Bronchial epithelial cell (primary cell): Measurements from ENCODE around the gene PPP6R3. TPM values are rescaled to one million over a fixed set of nuclear protein-coding genes. Genes with fewer than 3 reads are reported as not detected.

Experiments
- DNase-seq: peaks from one replicate; pipeline ENCODE4 v3.0.0-alpha.2; 2010; ENCODE audit warnings: low read depth
- FAIRE-seq: peaks from 2 replicates; lab custom pipeline; 2011; peaks lifted over from hg19 to GRCh38; lab: Jason Lieb, UNC
- H3K27me3 ChIP-seq: 2 replicates; pipeline ENCODE4 v1.5.1; 2011; ENCODE audit warnings: low read length; ENCODE audit not compliant: control insufficient read depth, insufficient read depth
- H3K36me3 ChIP-seq: 2 replicates; pipeline ENCODE4 v1.5.1; 2011; ENCODE audit warnings: low read length; ENCODE audit not compliant: control insufficient read depth, insufficient read depth
- H3K4me3 ChIP-seq: 2 replicates; pipeline ENCODE4 v1.5.1; 2011; ENCODE audit warnings: mild to moderate bottlenecking, low read depth, low read length, control low read depth
- CTCF ChIP-seq: IDR thresholded peaks from 2 replicates; pipeline ENCODE4 v1.5.1; 2011; ENCODE audit warnings: mild to moderate bottlenecking, moderate library complexity, low read length, control low read depth, inconsistent platforms; ENCODE audit not compliant: insufficient read depth, severe bottlenecking
- total RNA-seq: library from RNA; depleted of rRNA; stranded (reverse); fragments of >200 nt; gene quantifications from 2 replicates; pipeline ENCODE4 v1.2.1, GENCODE V29; 2014

The PPP6R3 gene
- total RNA-seq, 1 donor from 2014 or later: 93.5 TPM

DNA sequence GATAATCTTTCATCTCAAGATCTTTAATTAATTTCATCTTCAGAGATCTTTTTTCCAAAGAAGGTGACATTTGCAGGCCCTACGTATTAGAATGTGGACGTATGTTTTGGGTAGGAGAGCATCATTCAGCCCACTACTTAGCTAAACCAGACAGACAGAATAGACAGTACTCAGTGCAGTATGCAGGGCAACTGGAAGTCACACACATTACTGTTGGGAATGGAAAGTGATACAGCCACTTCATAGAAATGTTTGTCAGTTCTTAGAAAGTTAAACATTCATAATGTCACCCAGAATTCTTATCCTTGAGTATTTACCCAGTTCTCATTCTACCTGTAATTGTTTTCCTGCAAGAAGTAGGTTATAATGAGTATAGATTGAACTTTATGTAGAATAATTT lies 102.9 kb downstream of the PPP6R3 start:
- H3K27me3 ChIP-seq: no peaks in the 10 kb centered on the region
- H3K4me3 ChIP-seq: no peak overlapping the region
- no peak for TF ChIP-seq CTCF
- H3K36me3 ChIP-seq: peaks cover 12% of the 10 kb centered on the region
- FAIRE-seq (no peak), DNase-seq (no peak)

DNA sequence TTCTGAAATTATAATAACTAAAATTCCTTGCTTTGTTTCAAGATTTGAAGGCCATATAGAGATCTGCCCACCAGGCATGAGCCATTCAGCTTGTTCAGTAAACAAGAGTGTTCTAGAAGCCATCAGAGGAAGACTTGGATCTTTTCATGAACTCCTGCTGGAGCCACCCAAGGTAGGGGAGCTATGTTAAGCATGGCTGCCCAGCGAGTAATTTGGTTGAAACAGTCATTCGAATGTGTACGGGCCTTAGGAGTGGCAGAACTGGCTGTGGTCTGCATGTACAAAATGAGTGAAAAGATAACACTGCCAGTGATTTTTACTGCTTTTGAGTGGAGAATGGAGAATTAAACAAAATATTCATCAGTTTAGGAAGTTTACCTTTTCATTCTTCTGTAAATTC lies 103.7 kb downstream of the PPP6R3 start:
- no peak for DNase-seq
- FAIRE-seq: no peak
- no peak overlapping the region for H3K4me3 ChIP-seq
- no peak for TF ChIP-seq CTCF
- H3K27me3 ChIP-seq: no peaks in the 10 kb centered on the region
- peaks cover 12% of the 10 kb centered on the region for H3K36me3 ChIP-seq

DNA sequence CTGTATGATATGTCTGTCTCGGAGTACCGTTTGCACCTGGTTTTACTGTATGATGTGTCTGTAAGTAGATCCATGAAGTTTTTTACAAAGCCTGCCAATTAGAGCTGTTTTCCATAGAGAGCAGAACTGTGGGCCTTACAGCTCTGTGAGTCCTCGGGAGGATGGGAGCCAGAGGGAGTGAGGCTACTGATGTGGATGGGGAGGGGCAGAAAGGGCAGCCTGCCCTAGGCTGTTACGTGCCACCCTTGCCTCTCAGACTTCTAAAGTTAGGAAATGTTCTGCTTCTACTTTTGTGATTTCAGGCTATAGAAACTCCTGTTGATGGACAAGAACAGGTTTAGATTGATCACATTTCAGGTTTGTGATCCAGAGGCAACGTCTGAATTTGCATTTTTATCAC lies 105.2 kb downstream of the PPP6R3 start:
- no peak overlapping the region for H3K4me3 ChIP-seq
- peaks cover 13% of the 10 kb centered on the region for H3K36me3 ChIP-seq
- DNase-seq (no peak), FAIRE-seq (no peak)
- no peaks in the 10 kb centered on the region for H3K27me3 ChIP-seq
- no peak for TF ChIP-seq CTCF

DNA sequence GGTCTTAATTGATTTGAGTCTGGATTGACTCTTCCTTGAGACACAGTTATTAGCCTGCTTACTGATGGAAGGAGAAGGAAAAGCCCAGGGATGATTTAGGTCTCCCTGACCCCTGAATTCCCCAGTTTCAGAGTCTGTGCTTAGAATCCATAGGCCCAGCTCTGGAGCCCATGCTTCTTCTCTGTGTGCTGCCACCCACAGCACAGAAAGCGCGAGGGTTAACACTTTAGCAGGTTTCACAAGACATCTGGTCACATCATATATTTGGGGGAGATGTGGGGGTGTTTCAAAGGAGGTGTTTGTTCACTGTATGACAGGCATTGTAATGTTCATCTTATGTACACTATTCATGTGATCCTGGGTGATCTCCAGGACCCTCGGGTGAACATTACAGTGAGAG lies 107.0 kb downstream of the PPP6R3 start:
- TF ChIP-seq CTCF: no peak
- Histone ChIP-seq H3K4me3 (no peak overlapping the region), H3K36me3 (peaks cover 14% of the 10 kb centered on the region), H3K27me3 (no peaks in the 10 kb centered on the region)
- no peak for DNase-seq
- FAIRE-seq: no peak

- TF ChIP-seq CTCF: no peak
- FAIRE-seq (no peak), DNase-seq (no peak)
- Histone ChIP-seq H3K36me3 (peaks cover 12% of the 10 kb centered on the region), H3K4me3 (no peak overlapping the region), H3K27me3 (no peaks in the 10 kb centered on the region)
Observed at GRCh38 chr11:68569357-68569756, 108.8 kb downstream of the PPP6R3 start.

GRCh38 chr11:68570691-68571090 lies 110.1 kb downstream of the PPP6R3 start:
- FAIRE-seq (no peak), DNase-seq (no peak)
- peaks cover 15% of the 10 kb centered on the region for H3K36me3 ChIP-seq
- no peaks in the 10 kb centered on the region for H3K27me3 ChIP-seq
- no peak for TF ChIP-seq CTCF
- no peak overlapping the region for H3K4me3 ChIP-seq
